ENCODE results near the gene SNTB2.

SNTB2 gene

GRCh38 chr16:69169607-69170352 is 17.2 kb upstream of the SNTB2 start:
- Histone ChIP-seq H2BK5ac (ENCODE audit: low read length) (no peak overlapping the region), H3K27me3 (ENCODE audit: control insufficient read depth in 3 of 3, insufficient read depth in 3 of 3, low read depth in 1 of 3, low read length in 3 of 3) (no peaks in the 10 kb centered on the region), H2AK5ac (ENCODE audit: low read depth, low read length) (no peak overlapping the region), H2BK12ac (ENCODE audit: low read length) (no peak overlapping the region), H3K36me3 (replicated peaks in 1 of 2; ENCODE audit: control insufficient read depth in 2 of 2, insufficient read depth in 2 of 2, low read length in 2 of 2) (peaks cover 22 to 71% of the 10 kb centered on the region in 2 donors), H4K91ac (ENCODE audit: low read depth, low read length, poor library complexity) (no peak overlapping the region), H3K14ac (ENCODE audit: low read length) (no peak overlapping the region), H2AFZ (ENCODE audit: low read length) (no peak overlapping the region), H3K79me1 (ENCODE audit: low read depth, low read length) (no peaks in the 10 kb centered on the region), H3K9ac (ENCODE audit: low read depth, low read length, poor library complexity) (no peak overlapping the region), H3K18ac (ENCODE audit: low read length) (no peak overlapping the region), H3K27ac (replicated peaks; ENCODE audit: low read length) (no peak overlapping the region), H3K23ac (ENCODE audit: low read depth, low read length, poor library complexity) (no peak overlapping the region), H3K4me3 (ENCODE audit: low read length in 2 of 2) (no peak overlapping the region), H3K4me1 (ENCODE audit: control insufficient read depth in 2 of 2, insufficient read depth in 1 of 2, low read depth in 1 of 2, low read length in 2 of 2) (peaks cover 0 to 3% of the 10 kb centered on the region in 2 donors), H3K4me2 (ENCODE audit: insufficient read depth, low read length, poor library complexity, severe bottlenecking) (no peak overlapping the region), H4K8ac (ENCODE audit: low read depth, low read length) (no peak overlapping the region), H2BK15ac (ENCODE audit: low read length) (no peak overlapping the region), H3K9me3 (replicated peaks in 1 of 2; ENCODE audit: control insufficient read depth in 2 of 2, insufficient read depth in 1 of 2, low read depth in 1 of 2, low read length in 2 of 2) (no peaks in the 10 kb centered on the region), H3K4ac (ENCODE audit: low read length) (no peak overlapping the region), H2BK120ac (ENCODE audit: low read depth, low read length) (no peak overlapping the region)
- DNase-seq (ENCODE audit: low spot score): no peak
- WGBS, 2 donors (ENCODE audit: extremely low coverage in 2 of 2, insufficient read length in 2 of 2, insufficient replicate concordance in 1 of 2): no CpG with 5 or more reads among the region's 6 CpGs

- H4K8ac ChIP-seq (ENCODE audit: low read depth, low read length): no peak overlapping the region
- WGBS, 2 donors (ENCODE audit: extremely low coverage in 2 of 2, insufficient read length in 2 of 2, insufficient replicate concordance in 1 of 2): no CpG with 5 or more reads among the region's 6 CpGs
These were observed 15.5 kb upstream of the SNTB2 start for GRCh38 chr16:69171325-69172084.

GRCh38 chr16:69176033-69176800 is 10.7 kb upstream of the SNTB2 start:
- no peak for DNase-seq (ENCODE audit: low spot score)
- no peak overlapping the region for H2BK5ac ChIP-seq (ENCODE audit: low read length)
- H3K9ac ChIP-seq (ENCODE audit: low read depth, low read length, poor library complexity): peak overlapping the region; percentile 44
- H4K91ac ChIP-seq (ENCODE audit: low read depth, low read length, poor library complexity): no peak overlapping the region
- no peak overlapping the region for H2BK120ac ChIP-seq (ENCODE audit: low read depth, low read length)
- no CpG with 5 or more reads among the region's 4 CpGs for WGBS, 2 donors (ENCODE audit: extremely low coverage in 2 of 2, insufficient read length in 2 of 2, insufficient replicate concordance in 1 of 2)
- no peak overlapping the region for H2BK15ac ChIP-seq (ENCODE audit: low read length)
- H2BK12ac ChIP-seq (ENCODE audit: low read length): no peak overlapping the region
- H3K79me1 ChIP-seq (ENCODE audit: low read depth, low read length): peaks cover 2% of the 10 kb centered on the region
- H3K18ac ChIP-seq (ENCODE audit: low read length): peak overlapping the region; percentile 57
- H3K4ac ChIP-seq (ENCODE audit: low read length): no peak overlapping the region
- no peaks in the 10 kb centered on the region for H3K27me3 ChIP-seq (ENCODE audit: control insufficient read depth in 3 of 3, insufficient read depth in 3 of 3, low read depth in 1 of 3, low read length in 3 of 3)
- no peak overlapping the region for H3K23ac ChIP-seq (ENCODE audit: low read depth, low read length, poor library complexity)
- H3K9me3 ChIP-seq (replicated peaks in 1 of 2; ENCODE audit: control insufficient read depth in 2 of 2, insufficient read depth in 1 of 2, low read depth in 1 of 2, low read length in 2 of 2): no peaks in the 10 kb centered on the region
- H2AFZ ChIP-seq (ENCODE audit: low read length): no peak overlapping the region
- no peak overlapping the region for H3K27ac ChIP-seq (replicated peaks; ENCODE audit: low read length)
- no peak overlapping the region for H3K4me2 ChIP-seq (ENCODE audit: insufficient read depth, low read length, poor library complexity, severe bottlenecking)
- peaks cover 0 to 18% of the 10 kb centered on the region in 2 donors for H3K36me3 ChIP-seq (replicated peaks in 1 of 2; ENCODE audit: control insufficient read depth in 2 of 2, insufficient read depth in 2 of 2, low read length in 2 of 2)
- peaks cover 0 to 1% of the 10 kb centered on the region in 2 donors for H3K4me1 ChIP-seq (ENCODE audit: control insufficient read depth in 2 of 2, insufficient read depth in 1 of 2, low read depth in 1 of 2, low read length in 2 of 2)
- H3K14ac ChIP-seq (ENCODE audit: low read length): no peak overlapping the region
- no peak overlapping the region for H3K4me3 ChIP-seq (ENCODE audit: low read length in 2 of 2)
- no peak overlapping the region for H4K8ac ChIP-seq (ENCODE audit: low read depth, low read length)
- H2AK5ac ChIP-seq (ENCODE audit: low read depth, low read length): no peak overlapping the region

More at GRCh38 chr16:69171325-69172084, 15.5 kb upstream of the SNTB2 start:
- H2AFZ ChIP-seq (ENCODE audit: low read length): no peak overlapping the region
- no peak overlapping the region for H3K14ac ChIP-seq (ENCODE audit: low read length)
- no peak overlapping the region for H3K23ac ChIP-seq (ENCODE audit: low read depth, low read length, poor library complexity)
- no peak overlapping the region for H2BK5ac ChIP-seq (ENCODE audit: low read length)
- no peak overlapping the region for H2BK12ac ChIP-seq (ENCODE audit: low read length)
- no peaks in the 10 kb centered on the region for H3K27me3 ChIP-seq (ENCODE audit: control insufficient read depth in 3 of 3, insufficient read depth in 3 of 3, low read depth in 1 of 3, low read length in 3 of 3)
- H2BK120ac ChIP-seq (ENCODE audit: low read depth, low read length): no peak overlapping the region
- H3K9me3 ChIP-seq (replicated peaks in 1 of 2; ENCODE audit: control insufficient read depth in 2 of 2, insufficient read depth in 1 of 2, low read depth in 1 of 2, low read length in 2 of 2): no peaks in the 10 kb centered on the region
- H4K91ac ChIP-seq (ENCODE audit: low read depth, low read length, poor library complexity): no peak overlapping the region
- DNase-seq (ENCODE audit: low spot score): no peak
- H3K79me1 ChIP-seq (ENCODE audit: low read depth, low read length): no peaks in the 10 kb centered on the region
- no peak overlapping the region for H3K27ac ChIP-seq (replicated peaks; ENCODE audit: low read length)
- no peak overlapping the region for H3K4me3 ChIP-seq (ENCODE audit: low read length in 2 of 2)
- no peak overlapping the region for H3K18ac ChIP-seq (ENCODE audit: low read length)
- no peak overlapping the region for H3K4me2 ChIP-seq (ENCODE audit: insufficient read depth, low read length, poor library complexity, severe bottlenecking)
- no peak overlapping the region for H2AK5ac ChIP-seq (ENCODE audit: low read depth, low read length)
- H2BK15ac ChIP-seq (ENCODE audit: low read length): no peak overlapping the region
- peaks cover 8 to 59% of the 10 kb centered on the region in 2 donors for H3K36me3 ChIP-seq (replicated peaks in 1 of 2; ENCODE audit: control insufficient read depth in 2 of 2, insufficient read depth in 2 of 2, low read length in 2 of 2)
- no peak overlapping the region for H3K9ac ChIP-seq (ENCODE audit: low read depth, low read length, poor library complexity)
- no peak overlapping the region for H3K4ac ChIP-seq (ENCODE audit: low read length)
- H3K4me1 ChIP-seq (ENCODE audit: control insufficient read depth in 2 of 2, insufficient read depth in 1 of 2, low read depth in 1 of 2, low read length in 2 of 2): peaks cover 0 to 3% of the 10 kb centered on the region in 2 donors

Data from neuronal stem cell (in vitro differentiated cells).